GM12878 (cell line): ENCODE data around the gene PLEKHG2. TPM values are rescaled to one million over a fixed set of nuclear protein-coding genes. Genes with fewer than 3 reads are reported as not detected.

Experiments used
- CHD1 ChIP-seq: IDR thresholded peaks from 2 replicates; pipeline ENCODE4 v1.6.1; 2012; ENCODE audit warnings: low read depth, low read length, improper control_type of control experiment
- CHD4 ChIP-seq: fragments of 200-600 bp; sonication (generic); IDR thresholded peaks from 2 replicates; pipeline ENCODE4 v1.6.1; 2016; ENCODE audit warnings: mild to moderate bottlenecking
- FOXK2 ChIP-seq: fragments of 450-650 bp; IDR thresholded peaks from 2 replicates; pipeline ENCODE4 v1.6.1; 2017; ENCODE audit warnings: mild to moderate bottlenecking, moderate library complexity
- GABPA ChIP-seq: IDR thresholded peaks from 2 replicates; pipeline ENCODE4 v1.6.1; 2014; ENCODE audit warnings: antibody characterized with exemption, low read depth, mild to moderate bottlenecking, inconsistent platforms
- JUND ChIP-seq: IDR thresholded peaks from 2 replicates; pipeline ENCODE4 v1.6.1; 2012; ENCODE audit warnings: low read depth, mild to moderate bottlenecking, low read length, improper control_type of control experiment, moderate library complexity
- LARP7 ChIP-seq: fragments of 450-650 bp; IDR thresholded peaks from 2 replicates; pipeline ENCODE4 v1.6.1; 2017; ENCODE audit warnings: mild to moderate bottlenecking
- MXI1 ChIP-seq: fragments of 150-350 bp; IDR thresholded peaks from 2 replicates; pipeline ENCODE4 v1.6.1; 2011; ENCODE audit warnings: low read depth, mild to moderate bottlenecking, inconsistent platforms, low read length, improper control_type of control experiment
- NRF1 ChIP-seq: conservative IDR thresholded peaks from 2 replicates; pipeline ENCODE4 v1.6.1; 2011; ENCODE audit warnings: mild to moderate bottlenecking, low read depth, low read length, improper control_type of control experiment
- PAX5 ChIP-seq: IDR thresholded peaks from 2 replicates; pipeline ENCODE4 v1.6.1; 2011; ENCODE audit warnings: low read depth, low read length, borderline replicate concordance
- POU2F2 ChIP-seq: IDR thresholded peaks from 3 replicates; pipeline ENCODE4 v1.6.1; 2011; ENCODE audit warnings: low read depth, mild to moderate bottlenecking, low read length, borderline replicate concordance
- RAD21 ChIP-seq: IDR thresholded peaks from 2 replicates; pipeline ENCODE4 v1.6.1; 2011; ENCODE audit warnings: mild to moderate bottlenecking, low read depth, low read length, moderate library complexity; ENCODE audit not compliant: insufficient read depth
- RFX5 ChIP-seq: IDR thresholded peaks from 2 replicates; pipeline ENCODE4 v1.6.1; 2011; ENCODE audit warnings: low read depth, low read length, improper control_type of control experiment
- SMAD5 ChIP-seq: IDR thresholded peaks from 2 replicates; pipeline ENCODE4 v1.6.1; 2016; ENCODE audit warnings: antibody characterized with exemption, low read depth
- SREBF1 ChIP-seq: IDR thresholded peaks from 2 replicates; pipeline ENCODE4 v1.6.1; 2012; ENCODE audit warnings: mild to moderate bottlenecking, low read length
- STAT1 ChIP-seq: fragments of 450-650 bp; conservative IDR thresholded peaks from 2 replicates; pipeline ENCODE4 v1.6.1; 2014; ENCODE audit warnings: antibody characterized with exemption, mild to moderate bottlenecking
- TARDBP ChIP-seq: IDR thresholded peaks from 2 replicates; pipeline ENCODE4 v1.6.1; 2016; ENCODE audit warnings: borderline replicate concordance
- ZNF207 ChIP-seq: fragments of 450-650 bp; IDR thresholded peaks from 2 replicates; pipeline ENCODE4 v1.6.1; 2014; ENCODE audit warnings: antibody characterized with exemption, mild to moderate bottlenecking, borderline replicate concordance
- ZNF384 ChIP-seq: IDR thresholded peaks from 2 replicates; pipeline ENCODE4 v1.6.1; 2012; ENCODE audit warnings: low read depth, mild to moderate bottlenecking, low read length, improper control_type of control experiment, borderline replicate concordance
- polyA plus RNA-seq, 11 experiments: library from polyadenylated mRNA; depleted of rRNA in 4 of 11; unstranded in 6 of 11; stranded (reverse) in 5 of 11; fragments of >200 nt; fragmentation: Nextera tagmentation in 4 of 11; fragmentation: Illumina TruSeq in 1 of 11; extraction: Ambion mirVana in 4 of 11; extraction: Trizol in 1 of 11; gene quantifications; 1 replicate in 1 of 11; 2 replicates in 10 of 11; pipeline versions ENCODE4 v1.2.1 to v1.2.3, GENCODE V29; 2011 to 2016; ENCODE audit warnings: inconsistent platforms in 2 of 11, missing spikeins in 2 of 11, low read depth in 1 of 11
- total RNA-seq, 4 experiments: library from RNA; depleted of rRNA in 3 of 4; stranded (reverse); fragments of >200 nt in 3 of 4; fragmentation: Illumina TruSeq in 1 of 4; extraction: Trizol in 1 of 4; gene quantifications; 2 replicates each; pipeline versions ENCODE4 v1.2.1 to v1.2.3, GENCODE V29; 2013 to 2021
- TF ChIP-seq, protein P1 (sequence below): fragments of 450-650 bp; IDR thresholded peaks from 2 replicates; pipeline ENCODE4 v1.6.1; 2017; ENCODE audit warnings: low read depth, mild to moderate bottlenecking, moderate library complexity
- TF ChIP-seq, protein P2 (sequence below): fragments of 450-650 bp; conservative IDR thresholded peaks from 2 replicates; pipeline ENCODE4 v1.6.1; 2017; ENCODE audit warnings: mild to moderate bottlenecking, moderate library complexity
- TF ChIP-seq, protein P3 (sequence below): IDR thresholded peaks from 2 replicates; pipeline ENCODE4 v1.6.1; 2011; ENCODE audit warnings: borderline replicate concordance, low read depth, mild to moderate bottlenecking, moderate library complexity, low read length; ENCODE audit not compliant: insufficient read depth, poor library complexity, severe bottlenecking
- TF ChIP-seq, protein P4 (sequence below): fragments of 450-650 bp; IDR thresholded peaks from 2 replicates; pipeline ENCODE4 v1.6.1; 2018; ENCODE audit warnings: mild to moderate bottlenecking, low read depth, moderate library complexity; ENCODE audit not compliant: partially characterized antibody

The PLEKHG2 gene
- total and polyA plus RNA-seq, 10 of the 15 experiments (the other 5 are each of a cell fraction or from before 2014, with no cell fraction given): 3.0 to 62.5 (median 17.2) TPM

DNA sequence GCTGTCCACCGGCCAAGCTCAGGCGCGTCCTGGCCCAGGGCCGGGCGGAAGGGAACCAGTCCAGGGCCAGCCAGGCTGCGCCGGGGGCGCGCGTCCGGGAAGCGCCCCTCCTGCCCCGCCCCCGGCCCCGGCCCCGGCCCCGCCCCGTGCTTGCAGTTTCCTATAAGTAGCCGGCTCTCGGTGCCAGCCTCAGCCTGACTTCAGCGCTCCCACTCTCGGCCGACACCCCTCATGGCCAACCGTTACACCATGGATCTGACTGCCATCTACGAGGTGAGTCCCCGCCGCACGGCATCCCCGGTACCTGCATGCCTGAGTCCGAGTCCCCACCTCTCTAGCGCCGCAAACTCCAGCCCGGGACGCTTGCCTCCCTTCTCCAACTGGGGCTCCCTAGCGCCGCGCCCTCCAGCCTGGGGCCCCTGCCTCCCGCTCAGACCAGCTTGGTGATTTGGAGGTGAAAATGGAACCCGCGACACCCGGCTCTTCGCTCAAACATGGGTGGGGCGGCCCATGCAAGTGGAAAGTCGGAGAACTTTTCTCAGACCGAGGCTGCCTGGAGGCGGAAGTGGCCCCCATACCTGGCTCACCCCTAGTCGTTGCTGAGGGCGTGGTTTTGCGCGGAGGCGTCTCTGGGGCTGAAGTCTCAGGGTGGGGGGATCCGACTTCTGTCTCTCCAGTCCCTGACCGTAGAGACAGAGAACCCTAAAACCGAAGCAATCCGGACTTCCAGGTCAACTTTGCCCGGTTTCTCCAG, 5.6 kb upstream of the PLEKHG2 start, which contains the start of gene ZFP36 (continued):
- peak; percentile 83 for TF ChIP-seq ZNF207
- TF ChIP-seq TARDBP: 0 out of 2 replicates have a peak, but pooled peaks have one; percentile 49
- TF ChIP-seq, protein P1, sequence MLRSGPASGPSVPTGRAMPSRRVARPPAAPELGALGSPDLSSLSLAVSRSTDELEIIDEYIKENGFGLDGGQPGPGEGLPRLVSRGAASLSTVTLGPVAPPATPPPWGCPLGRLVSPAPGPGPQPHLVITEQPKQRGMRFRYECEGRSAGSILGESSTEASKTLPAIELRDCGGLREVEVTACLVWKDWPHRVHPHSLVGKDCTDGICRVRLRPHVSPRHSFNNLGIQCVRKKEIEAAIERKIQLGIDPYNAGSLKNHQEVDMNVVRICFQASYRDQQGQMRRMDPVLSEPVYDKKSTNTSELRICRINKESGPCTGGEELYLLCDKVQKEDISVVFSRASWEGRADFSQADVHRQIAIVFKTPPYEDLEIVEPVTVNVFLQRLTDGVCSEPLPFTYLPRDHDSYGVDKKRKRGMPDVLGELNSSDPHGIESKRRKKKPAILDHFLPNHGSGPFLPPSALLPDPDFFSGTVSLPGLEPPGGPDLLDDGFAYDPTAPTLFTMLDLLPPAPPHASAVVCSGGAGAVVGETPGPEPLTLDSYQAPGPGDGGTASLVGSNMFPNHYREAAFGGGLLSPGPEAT: peak; percentile 72
- TF ChIP-seq RAD21: no peak
- TF ChIP-seq JUND: no peak
- TF ChIP-seq SMAD5: peak; percentile 96
- peak; percentile 96; the same call in 1 of the 2 replicates for TF ChIP-seq LARP7
- TF ChIP-seq RFX5: 0 out of 2 replicates have a peak, but pooled peaks have one; percentile 8
- TF ChIP-seq, protein P2, sequence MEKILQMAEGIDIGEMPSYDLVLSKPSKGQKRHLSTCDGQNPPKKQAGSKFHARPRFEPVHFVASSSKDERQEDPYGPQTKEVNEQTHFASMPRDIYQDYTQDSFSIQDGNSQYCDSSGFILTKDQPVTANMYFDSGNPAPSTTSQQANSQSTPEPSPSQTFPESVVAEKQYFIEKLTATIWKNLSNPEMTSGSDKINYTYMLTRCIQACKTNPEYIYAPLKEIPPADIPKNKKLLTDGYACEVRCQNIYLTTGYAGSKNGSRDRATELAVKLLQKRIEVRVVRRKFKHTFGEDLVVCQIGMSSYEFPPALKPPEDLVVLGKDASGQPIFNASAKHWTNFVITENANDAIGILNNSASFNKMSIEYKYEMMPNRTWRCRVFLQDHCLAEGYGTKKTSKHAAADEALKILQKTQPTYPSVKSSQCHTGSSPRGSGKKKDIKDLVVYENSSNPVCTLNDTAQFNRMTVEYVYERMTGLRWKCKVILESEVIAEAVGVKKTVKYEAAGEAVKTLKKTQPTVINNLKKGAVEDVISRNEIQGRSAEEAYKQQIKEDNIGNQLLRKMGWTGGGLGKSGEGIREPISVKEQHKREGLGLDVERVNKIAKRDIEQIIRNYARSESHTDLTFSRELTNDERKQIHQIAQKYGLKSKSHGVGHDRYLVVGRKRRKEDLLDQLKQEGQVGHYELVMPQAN: peak; percentile 86
- TF ChIP-seq PAX5: 0 out of 2 replicates have a peak, but pooled peaks have one; percentile 14
- peak; percentile 81 for TF ChIP-seq CHD1
- no peak for TF ChIP-seq MXI1
- TF ChIP-seq CHD4: no peak
- TF ChIP-seq POU2F2: peak; percentile 99
- no peak for TF ChIP-seq SREBF1
- TF ChIP-seq GABPA: no peak
- no peak for TF ChIP-seq NRF1
- TF ChIP-seq ZNF384: no peak
- TF ChIP-seq, protein P3, sequence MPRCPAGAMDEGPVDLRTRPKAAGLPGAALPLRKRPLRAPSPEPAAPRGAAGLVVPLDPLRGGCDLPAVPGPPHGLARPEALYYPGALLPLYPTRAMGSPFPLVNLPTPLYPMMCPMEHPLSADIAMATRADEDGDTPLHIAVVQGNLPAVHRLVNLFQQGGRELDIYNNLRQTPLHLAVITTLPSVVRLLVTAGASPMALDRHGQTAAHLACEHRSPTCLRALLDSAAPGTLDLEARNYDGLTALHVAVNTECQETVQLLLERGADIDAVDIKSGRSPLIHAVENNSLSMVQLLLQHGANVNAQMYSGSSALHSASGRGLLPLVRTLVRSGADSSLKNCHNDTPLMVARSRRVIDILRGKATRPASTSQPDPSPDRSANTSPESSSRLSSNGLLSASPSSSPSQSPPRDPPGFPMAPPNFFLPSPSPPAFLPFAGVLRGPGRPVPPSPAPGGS: no peak
- TF ChIP-seq, protein P4, sequence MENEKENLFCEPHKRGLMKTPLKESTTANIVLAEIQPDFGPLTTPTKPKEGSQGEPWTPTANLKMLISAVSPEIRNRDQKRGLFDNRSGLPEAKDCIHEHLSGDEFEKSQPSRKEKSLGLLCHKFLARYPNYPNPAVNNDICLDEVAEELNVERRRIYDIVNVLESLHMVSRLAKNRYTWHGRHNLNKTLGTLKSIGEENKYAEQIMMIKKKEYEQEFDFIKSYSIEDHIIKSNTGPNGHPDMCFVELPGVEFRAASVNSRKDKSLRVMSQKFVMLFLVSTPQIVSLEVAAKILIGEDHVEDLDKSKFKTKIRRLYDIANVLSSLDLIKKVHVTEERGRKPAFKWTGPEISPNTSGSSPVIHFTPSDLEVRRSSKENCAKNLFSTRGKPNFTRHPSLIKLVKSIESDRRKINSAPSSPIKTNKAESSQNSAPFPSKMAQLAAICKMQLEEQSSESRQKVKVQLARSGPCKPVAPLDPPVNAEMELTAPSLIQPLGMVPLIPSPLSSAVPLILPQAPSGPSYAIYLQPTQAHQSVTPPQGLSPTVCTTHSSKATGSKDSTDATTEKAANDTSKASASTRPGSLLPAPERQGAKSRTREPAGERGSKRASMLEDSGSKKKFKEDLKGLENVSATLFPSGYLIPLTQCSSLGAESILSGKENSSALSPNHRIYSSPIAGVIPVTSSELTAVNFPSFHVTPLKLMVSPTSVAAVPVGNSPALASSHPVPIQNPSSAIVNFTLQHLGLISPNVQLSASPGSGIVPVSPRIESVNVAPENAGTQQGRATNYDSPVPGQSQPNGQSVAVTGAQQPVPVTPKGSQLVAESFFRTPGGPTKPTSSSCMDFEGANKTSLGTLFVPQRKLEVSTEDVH: no peak
- TF ChIP-seq STAT1: 0 out of 2 replicates have a peak, but pooled peaks have one; percentile 45
- TF ChIP-seq FOXK2: no peak
